ENCODE data around the gene CHCHD6.
"Not testable (repeated sequence)": the region's sequence is repeated elsewhere in the genome, so short reads cannot be mapped to it uniquely, and the experiment has no call there.

Gene CHCHD6

DNA sequence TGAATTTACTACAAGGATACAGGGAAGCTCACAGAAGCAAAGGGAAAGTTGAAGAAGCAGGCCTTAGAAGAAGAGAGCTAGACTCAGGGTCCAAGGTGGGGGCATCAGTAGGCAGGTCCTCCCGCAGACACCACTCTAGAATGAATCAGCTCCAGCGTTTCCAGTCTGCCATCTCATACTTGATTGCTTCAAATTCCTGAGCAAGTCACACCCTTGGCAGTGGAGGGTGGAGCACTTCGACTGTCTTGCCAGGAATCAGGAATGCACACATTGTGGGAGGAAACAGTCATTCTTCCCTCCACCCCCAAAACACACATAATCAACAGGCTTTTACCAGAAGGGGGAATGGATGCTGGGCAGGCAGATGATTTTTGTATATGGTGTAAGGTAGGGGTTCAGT is 78.5 kb downstream of the CHCHD6 start:
- no peak for DNase-seq (ENCODE audit: extremely low spot score)
- ChIA-PET POLR2A (no interaction called here), CTCF (no interaction called here)
- no peak for TF ChIP-seq SP1 (IDR thresholded peaks at IDR 0.05)
- no peak for TF ChIP-seq CTBP1 (IDR thresholded peaks at IDR 0.05; ENCODE audit: borderline replicate concordance)
- no peak for TF ChIP-seq ARNT (IDR thresholded peaks at IDR 0.05)
- TF ChIP-seq, protein P1, sequence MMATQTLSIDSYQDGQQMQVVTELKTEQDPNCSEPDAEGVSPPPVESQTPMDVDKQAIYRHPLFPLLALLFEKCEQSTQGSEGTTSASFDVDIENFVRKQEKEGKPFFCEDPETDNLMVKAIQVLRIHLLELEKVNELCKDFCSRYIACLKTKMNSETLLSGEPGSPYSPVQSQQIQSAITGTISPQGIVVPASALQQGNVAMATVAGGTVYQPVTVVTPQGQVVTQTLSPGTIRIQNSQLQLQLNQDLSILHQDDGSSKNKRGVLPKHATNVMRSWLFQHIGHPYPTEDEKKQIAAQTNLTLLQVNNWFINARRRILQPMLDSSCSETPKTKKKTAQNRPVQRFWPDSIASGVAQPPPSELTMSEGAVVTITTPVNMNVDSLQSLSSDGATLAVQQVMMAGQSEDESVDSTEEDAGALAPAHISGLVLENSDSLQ (IDR thresholded peaks at IDR 0.05), result no peak
- TF ChIP-seq BHLHE40 (IDR thresholded peaks at IDR 0.05; ENCODE audit: borderline replicate concordance), result no peak
- TF ChIP-seq NFRKB (IDR thresholded peaks at IDR 0.05), result no peak
- no peak for TF ChIP-seq L3MBTL2 (conservative IDR thresholded peaks at IDR 0.05)
- no peak for TF ChIP-seq SUZ12 (IDR thresholded peaks at IDR 0.05)
- TF ChIP-seq FOXM1 (IDR thresholded peaks at IDR 0.05; ENCODE audit: borderline replicate concordance), result no peak
- no peak for TF ChIP-seq ELF4 (IDR thresholded peaks at IDR 0.05)
- no peak for TF ChIP-seq LEF1 (IDR thresholded peaks at IDR 0.05; ENCODE audit: borderline replicate concordance)
- no peak for TF ChIP-seq TARDBP (IDR thresholded peaks at IDR 0.05)
- no peak for TF ChIP-seq FOXA1 (IDR thresholded peaks at IDR 0.05)
- no peak for TF ChIP-seq HDGF (IDR thresholded peaks at IDR 0.05; ENCODE audit: borderline replicate concordance)
- TF ChIP-seq ZNF384 (IDR thresholded peaks at IDR 0.05), result no peak
- no peak for TF ChIP-seq FOXK2 (IDR thresholded peaks at IDR 0.05)

DNA sequence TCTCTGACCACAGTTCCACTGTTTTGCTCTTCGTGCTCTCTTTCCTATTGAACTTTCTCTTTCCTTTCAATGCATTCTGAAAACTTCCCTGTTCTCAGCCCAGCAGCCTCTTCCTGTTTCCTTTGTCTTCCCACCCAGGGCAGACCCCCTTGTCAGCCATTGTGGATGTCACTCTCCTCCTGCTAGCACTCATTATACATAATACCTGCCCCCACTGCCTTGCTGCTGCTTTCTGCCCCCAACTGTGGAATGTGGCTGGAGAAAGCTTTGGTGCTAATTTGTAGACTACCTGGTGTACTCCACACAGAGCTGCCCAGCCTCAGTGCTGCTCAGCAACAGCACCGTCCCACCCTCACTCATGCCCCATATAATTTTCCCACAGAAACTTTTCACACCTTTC is 80.2 kb downstream of the CHCHD6 start:
- CTCF ChIA-PET, result no interaction called here
- POLR2A ChIA-PET, result no interaction called here
- no peak for DNase-seq (ENCODE audit: extremely low spot score)
- TF ChIP-seq L3MBTL2 (conservative IDR thresholded peaks at IDR 0.05) (no peak), FOXM1 (IDR thresholded peaks at IDR 0.05; ENCODE audit: borderline replicate concordance) (no peak), ELF4 (IDR thresholded peaks at IDR 0.05) (no peak), FOXK2 (IDR thresholded peaks at IDR 0.05) (no peak), ZNF384 (IDR thresholded peaks at IDR 0.05) (no peak), SUZ12 (IDR thresholded peaks at IDR 0.05) (no peak)
- TF ChIP-seq, protein P1 (IDR thresholded peaks at IDR 0.05), result no peak

DNA sequence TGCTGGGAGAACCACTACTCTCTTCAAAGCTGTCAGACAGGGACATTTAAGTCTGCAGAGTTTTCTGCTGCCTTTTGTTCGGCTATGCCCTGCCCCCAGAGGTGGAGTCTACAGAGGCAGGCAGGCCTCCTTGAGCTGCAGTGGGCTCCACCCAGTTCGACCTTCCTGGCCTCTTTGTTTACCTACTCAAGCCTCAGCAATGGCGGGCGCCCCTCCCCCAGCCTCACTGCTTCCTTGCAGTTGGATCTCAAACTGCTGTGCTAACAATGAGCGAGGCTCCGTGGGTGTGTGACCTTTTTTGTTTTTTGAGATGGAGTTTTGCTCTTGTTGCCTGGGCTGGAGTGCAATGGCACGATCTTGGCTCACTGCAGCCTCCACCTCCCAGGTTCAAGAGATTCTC is 87.3 kb downstream of the CHCHD6 start:
- DNase-seq (ENCODE audit: extremely low spot score); CTCF ChIA-PET; POLR2A ChIA-PET: not testable (repeated sequence)

DNA sequence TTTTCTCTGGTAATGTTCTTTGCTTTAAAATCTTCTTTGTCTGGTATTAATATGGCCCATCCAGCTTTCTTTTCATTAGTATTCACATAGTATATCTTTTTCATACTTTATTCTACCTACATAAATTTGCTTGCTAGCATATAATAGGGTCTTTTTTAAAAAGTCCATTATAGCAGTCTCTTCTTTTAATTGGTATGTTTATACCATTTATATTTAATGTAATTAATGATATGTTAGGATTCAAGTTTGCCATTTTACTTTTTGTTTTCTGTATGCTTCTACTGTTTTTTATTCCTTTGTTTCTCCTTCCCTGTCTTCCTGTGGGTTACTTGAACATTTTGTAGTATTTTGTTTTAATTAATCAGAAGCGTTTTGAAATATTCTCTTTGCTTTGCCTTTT is 89.0 kb downstream of the CHCHD6 start:
- no peak for TF ChIP-seq FOXM1 (IDR thresholded peaks at IDR 0.05; ENCODE audit: borderline replicate concordance)
- TF ChIP-seq FOXA1 (IDR thresholded peaks at IDR 0.05), result no peak
- TF ChIP-seq TARDBP (IDR thresholded peaks at IDR 0.05), result no peak
- no peak for TF ChIP-seq ZNF384 (IDR thresholded peaks at IDR 0.05)
- no peak for TF ChIP-seq HDGF (IDR thresholded peaks at IDR 0.05; ENCODE audit: borderline replicate concordance)
- no peak for TF ChIP-seq FOXK2 (IDR thresholded peaks at IDR 0.05)
- TF ChIP-seq ELF4 (IDR thresholded peaks at IDR 0.05), result no peak
- TF ChIP-seq NFRKB (IDR thresholded peaks at IDR 0.05), result no peak
- no peak for TF ChIP-seq ARNT (IDR thresholded peaks at IDR 0.05)
- no peak for TF ChIP-seq LEF1 (IDR thresholded peaks at IDR 0.05; ENCODE audit: borderline replicate concordance)
- no peak for TF ChIP-seq SP1 (IDR thresholded peaks at IDR 0.05)
- no peak for TF ChIP-seq L3MBTL2 (conservative IDR thresholded peaks at IDR 0.05)
- TF ChIP-seq SUZ12 (IDR thresholded peaks at IDR 0.05), result no peak
- TF ChIP-seq CTBP1 (IDR thresholded peaks at IDR 0.05; ENCODE audit: borderline replicate concordance), result no peak
- ChIA-PET CTCF (no interaction called here), POLR2A (no interaction called here)
- DNase-seq (ENCODE audit: extremely low spot score), result no peak

DNA sequence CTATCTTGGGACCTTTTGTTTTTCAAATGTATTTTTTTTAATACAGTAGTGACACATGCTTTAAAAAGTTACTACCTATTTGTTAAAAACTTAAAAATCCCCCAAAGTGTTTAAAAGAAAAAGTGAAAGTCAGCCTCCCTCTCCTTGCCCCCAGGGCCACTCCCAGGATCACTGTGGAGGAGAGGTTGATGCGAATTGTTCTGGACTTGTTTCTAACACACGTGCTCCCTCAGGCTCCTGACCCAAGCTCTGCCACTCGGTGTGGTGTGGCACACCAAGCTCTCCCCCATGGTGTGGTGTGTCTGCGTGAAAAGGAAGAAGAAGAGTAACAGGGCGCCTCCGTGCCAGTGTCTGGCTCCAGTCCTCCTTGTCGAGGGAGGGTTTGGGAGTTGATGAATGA is 93.5 kb downstream of the CHCHD6 start:
- no peak for TF ChIP-seq TARDBP (IDR thresholded peaks at IDR 0.05)
- no peak for TF ChIP-seq SP1 (IDR thresholded peaks at IDR 0.05)
- TF ChIP-seq SUZ12 (IDR thresholded peaks at IDR 0.05), result no peak
- TF ChIP-seq, protein P1 (IDR thresholded peaks at IDR 0.05), result no peak
- TF ChIP-seq ELF4 (IDR thresholded peaks at IDR 0.05), result no peak
- ChIA-PET POLR2A (no interaction called here), CTCF (no interaction called here)
- no peak for DNase-seq (ENCODE audit: extremely low spot score)

DNA sequence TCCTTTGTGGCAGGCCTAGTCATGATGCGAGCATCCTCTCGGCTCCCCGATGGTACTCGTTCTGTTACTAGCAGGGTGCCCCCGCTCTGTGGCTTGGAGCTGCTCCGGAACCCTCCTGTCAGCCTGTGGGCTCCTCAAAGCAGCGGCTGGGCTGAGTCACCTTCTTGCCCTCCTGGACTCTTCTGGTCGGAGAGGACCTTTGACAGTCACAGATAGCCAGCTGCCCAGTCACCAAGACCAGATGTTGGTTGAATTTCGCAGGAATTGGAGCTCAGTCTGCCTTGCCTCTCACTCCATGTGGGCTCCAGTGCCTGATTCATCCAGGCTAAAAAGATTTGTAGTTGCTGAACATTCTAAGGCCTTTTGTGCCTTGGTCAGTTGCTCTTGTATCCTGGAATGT is 94.5 kb downstream of the CHCHD6 start:
- CTCF ChIA-PET, result no interaction called here
- TF ChIP-seq FOXK2 (IDR thresholded peaks at IDR 0.05) (no peak), ARNT (IDR thresholded peaks at IDR 0.05) (no peak), LEF1 (IDR thresholded peaks at IDR 0.05; ENCODE audit: borderline replicate concordance) (no peak), SP1 (IDR thresholded peaks at IDR 0.05) (no peak), ELF4 (IDR thresholded peaks at IDR 0.05) (no peak), BHLHE40 (IDR thresholded peaks at IDR 0.05; ENCODE audit: borderline replicate concordance) (no peak)
- POLR2A ChIA-PET, result no interaction called here
- DNase-seq (ENCODE audit: extremely low spot score), result no peak

DNA sequence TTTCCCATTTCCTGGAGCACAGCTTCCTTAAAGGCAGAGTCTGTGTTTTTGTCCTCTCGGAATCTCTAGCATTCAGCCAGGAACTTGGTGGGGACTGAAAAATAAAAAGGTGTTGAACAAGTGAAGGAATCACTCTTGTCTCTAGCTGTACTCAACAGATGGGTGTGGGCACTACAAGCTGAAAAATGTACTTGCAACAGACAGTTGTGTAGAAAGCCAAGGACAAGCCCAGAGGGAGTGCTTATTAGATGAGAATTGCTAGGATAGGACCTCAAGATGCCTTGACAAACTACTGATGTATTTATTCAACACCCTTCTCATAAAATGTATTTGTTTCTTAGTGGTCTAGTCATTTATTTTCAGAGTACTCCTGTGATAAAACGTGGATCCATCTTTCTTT is 95.1 kb downstream of the CHCHD6 start:
- CTCF ChIA-PET, result no interaction called here
- POLR2A ChIA-PET, result no interaction called here
- no peak for DNase-seq (ENCODE audit: extremely low spot score)
- TF ChIP-seq FOXK2 (IDR thresholded peaks at IDR 0.05) (no peak), L3MBTL2 (conservative IDR thresholded peaks at IDR 0.05) (no peak), BHLHE40 (IDR thresholded peaks at IDR 0.05; ENCODE audit: borderline replicate concordance) (no peak), NFRKB (IDR thresholded peaks at IDR 0.05) (no peak), SUZ12 (IDR thresholded peaks at IDR 0.05) (no peak), CTBP1 (IDR thresholded peaks at IDR 0.05; ENCODE audit: borderline replicate concordance) (no peak), ELF4 (IDR thresholded peaks at IDR 0.05) (no peak), HDGF (IDR thresholded peaks at IDR 0.05; ENCODE audit: borderline replicate concordance) (no peak), ZNF384 (IDR thresholded peaks at IDR 0.05) (no peak), FOXA1 (IDR thresholded peaks at IDR 0.05) (no peak), SP1 (IDR thresholded peaks at IDR 0.05) (no peak), TARDBP (IDR thresholded peaks at IDR 0.05) (no peak), LEF1 (IDR thresholded peaks at IDR 0.05; ENCODE audit: borderline replicate concordance) (no peak), ARNT (IDR thresholded peaks at IDR 0.05) (no peak), FOXM1 (IDR thresholded peaks at IDR 0.05; ENCODE audit: borderline replicate concordance) (no peak)
- TF ChIP-seq, protein P1 (IDR thresholded peaks at IDR 0.05), result no peak

DNA sequence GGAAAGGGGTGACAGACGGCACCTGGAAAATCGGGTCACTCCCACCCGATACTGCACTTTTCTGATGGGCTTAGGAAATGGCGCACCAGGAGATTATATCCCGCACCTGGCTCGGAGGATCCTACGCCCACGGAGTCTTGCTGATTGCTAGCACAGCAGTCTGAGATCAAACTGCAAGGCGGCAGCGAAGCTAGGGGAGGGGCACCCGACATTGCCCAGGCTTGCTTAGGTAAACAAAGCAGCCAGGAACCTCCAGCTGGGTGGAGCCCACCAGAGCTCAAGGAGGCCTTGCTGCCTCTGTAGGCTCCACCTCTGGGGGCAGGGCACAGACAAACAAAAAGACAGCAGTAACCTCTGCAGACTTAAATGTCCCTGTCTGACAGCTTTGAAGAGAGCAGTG is 97.3 kb downstream of the CHCHD6 start:
- POLR2A ChIA-PET; CTCF ChIA-PET; DNase-seq (ENCODE audit: extremely low spot score): not testable (repeated sequence)

All from HEK293T (cell line).